GM12891 (cell line): ENCODE data around the gene IRF1.

Experiments used
- PAX5 ChIP-seq: IDR thresholded peaks from 2 replicates; pipeline ENCODE4 v1.6.1; 2011; ENCODE audit warnings: low read length, moderate library complexity, mild to moderate bottlenecking; ENCODE audit not compliant: insufficient read depth, severe bottlenecking
- POLR2A ChIP-seq: IDR thresholded peaks from 2 replicates; pipeline ENCODE4 v1.6.1; 2011; ENCODE audit warnings: low read depth, low read length, control low read depth
- POLR2AphosphoS5 ChIP-seq: IDR thresholded peaks from 2 replicates; pipeline ENCODE4 v1.6.1; 2011; ENCODE audit warnings: low read depth, low read length, control low read depth
- POU2F2 ChIP-seq: IDR thresholded peaks from 2 replicates; pipeline ENCODE4 v1.6.1; 2011; ENCODE audit warnings: low read depth, mild to moderate bottlenecking, control low read depth, low read length, moderate library complexity
- SPI1 ChIP-seq: IDR thresholded peaks from 2 replicates; pipeline ENCODE4 v1.6.1; 2011; ENCODE audit warnings: low read depth, low read length, control low read depth
- TAF1 ChIP-seq: IDR thresholded peaks from 2 replicates; pipeline ENCODE4 v1.6.1; 2011; ENCODE audit warnings: low read depth, low read length, control low read depth

GRCh38 chr5:132475497-132475882, 15.1 kb downstream of the IRF1 start:
- no peak; the same call in 1 of the 2 replicates for TF ChIP-seq POLR2A
- TF ChIP-seq POLR2AphosphoS5 = no peak
- no peak for TF ChIP-seq TAF1
- TF ChIP-seq SPI1 = no peak
- TF ChIP-seq PAX5 = no peak
- no peak for TF ChIP-seq POU2F2
